Mucosa of descending colon (tissue), 3 donors: ENCODE results near the gene SMAD1. TPM values are rescaled to one million over a fixed set of nuclear protein-coding genes. Genes with fewer than 3 reads are reported as not detected.
A peak's percentile ranks its signal among the peaks of the same experiment; 100 is the strongest.

ENCODE experiments used
- ATAC-seq: fragments of 200-7000 bp; cut with Tn5 transposase; one replicate; pipeline ENCODE4 v1.9.1; 2020; ENCODE audit warnings: mild to moderate bottlenecking, moderate library complexity
- DNase-seq, 3 donors: peaks; one replicate each; pipeline ENCODE4 v3.0.0-alpha.2; 2020
- H3K36me3 ChIP-seq: fragments of 200-600 bp; one replicate; pipeline ENCODE4 v1.8.0; 2021; ENCODE audit warnings: low read depth, mild to moderate bottlenecking
- H3K4me1 ChIP-seq: fragments of 200-600 bp; one replicate; pipeline ENCODE4 v1.8.0; 2021; ENCODE audit warnings: low read depth, mild to moderate bottlenecking
- H3K4me3 ChIP-seq: fragments of 200-600 bp; one replicate; pipeline ENCODE4 v1.8.0; 2021; ENCODE audit warnings: mild to moderate bottlenecking
- H3K9me3 ChIP-seq: fragments of 200-600 bp; one replicate; pipeline ENCODE4 v1.8.0; 2021; ENCODE audit warnings: mild to moderate bottlenecking
- CTCF ChIP-seq: fragments of 200-600 bp; IDR thresholded peaks from one replicate; pipeline ENCODE4 v1.8.0; 2022; ENCODE audit warnings: antibody characterized with exemption, mild to moderate bottlenecking
- intact Hi-C, 2 donors: fragments of 100-400 bp; cut with DNase I in 1 of 2; cut with micrococcal nuclease in 1 of 2; formaldehyde crosslinking; loops; one replicate each; pipeline versions ENCODE4 v1.11.0 to v1.11.1; 2022; cut with DNase I, micrococcal nuclease
- long read RNA-seq, 2 donors: library from polyadenylated mRNA; unstranded; transcript quantifications; one replicate each; pipeline ENCODE4 v2.0.0, GENCODE V29; 2019 to 2021
- total RNA-seq, 3 donors: library from RNA; stranded (reverse); fragmentation: NEBNext Ultra II Directional in 2 of 3; extraction: Animal tissue kit (Norgen Biotek cat#: 25700) in 2 of 3; gene quantifications; one replicate each; pipeline versions ENCODE4 v1.2.1 to v1.2.4, GENCODE V29; 2021 to 2023
- donor health status: DM: no; HTN: no; CAD: no; lungs with moderate emphysema.
- donor health status: DM: no; HTN: no; CAD: no.
- donor health status: DM: no; HTN: yes; CAD: no.

SMAD1 gene
- total RNA-seq = 10 to 100 TPM; 34.9 to 47.4 (median 39.3) TPM
- long read RNA-seq, donor 1, transcript SMAD1-201 (7 exons, 1,966 nt) = major isoform, 11 of 35 reads
- long read RNA-seq, donor 1, partial matches to known transcripts = 6 of 35 reads
- long read RNA-seq, donor 1, other reads (novel, unspliced or antisense) = 16 of 35 reads
- long read RNA-seq, donor 2, partial matches to known transcripts = 2 of 8 reads
- long read RNA-seq, donor 2, other reads (novel, unspliced or antisense) = 3 of 8 reads

DNA sequence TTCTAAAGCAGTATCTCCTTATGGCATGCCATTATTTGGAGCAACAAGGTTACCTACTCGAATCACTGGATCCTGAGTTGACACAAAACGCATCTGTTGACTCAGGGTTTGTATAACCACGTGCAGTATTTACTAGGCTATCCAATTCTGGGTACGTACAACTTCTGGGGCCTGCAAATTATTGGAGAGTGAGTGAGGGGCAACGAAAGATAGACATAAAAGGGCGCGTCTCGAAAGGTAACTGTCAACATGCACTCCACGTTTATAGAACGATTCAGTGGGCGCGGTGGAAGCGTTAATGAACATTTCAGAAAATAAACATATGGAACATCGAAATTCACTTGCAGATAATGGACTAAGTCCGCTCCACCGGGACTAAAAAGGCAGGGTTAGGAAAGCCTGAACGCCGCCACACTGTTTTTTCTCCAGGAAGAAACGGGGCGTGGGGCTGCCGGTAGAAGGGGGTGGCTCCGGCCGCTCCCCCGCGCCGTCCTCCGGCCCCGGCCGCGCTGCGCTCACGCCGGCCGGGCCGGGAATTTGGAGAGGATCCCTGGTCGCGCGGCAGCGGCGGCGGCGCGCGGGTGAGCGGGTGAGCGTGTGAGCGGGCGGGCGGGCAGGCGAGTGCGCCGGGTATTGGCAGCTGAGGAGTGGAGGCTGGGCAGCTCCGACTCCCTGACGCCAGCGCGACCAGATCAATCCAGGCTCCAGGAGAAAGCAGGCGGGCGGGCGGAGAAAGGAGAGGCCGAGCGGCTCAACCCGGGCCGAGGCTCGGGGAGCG is at the start of gene SMAD1:
Gene SMAD1, plus strand, starts transcription at position 690 of the 778 bp plus-strand sequence. CDS start 32,761 bp downstream, outside the sequence.
- peak; percentile 93 for ATAC-seq
- Histone ChIP-seq H3K36me3 (no peaks in the 10 kb centered on the region), H3K4me1 (peaks cover 4% of the 10 kb centered on the region), H3K9me3 (no peaks in the 10 kb centered on the region), H3K4me3 (peak within 1 kb of the TSS; percentile 83)
- peak; percentile 84 to 90 (median 87) for DNase-seq
- intact Hi-C loops = loop anchor here in 1 of 2 donors (10.0 kb wide), 1 partner anchor 63 kb away; no protein-coding TSS in a partner anchor
- no peak for TF ChIP-seq CTCF

DNA sequence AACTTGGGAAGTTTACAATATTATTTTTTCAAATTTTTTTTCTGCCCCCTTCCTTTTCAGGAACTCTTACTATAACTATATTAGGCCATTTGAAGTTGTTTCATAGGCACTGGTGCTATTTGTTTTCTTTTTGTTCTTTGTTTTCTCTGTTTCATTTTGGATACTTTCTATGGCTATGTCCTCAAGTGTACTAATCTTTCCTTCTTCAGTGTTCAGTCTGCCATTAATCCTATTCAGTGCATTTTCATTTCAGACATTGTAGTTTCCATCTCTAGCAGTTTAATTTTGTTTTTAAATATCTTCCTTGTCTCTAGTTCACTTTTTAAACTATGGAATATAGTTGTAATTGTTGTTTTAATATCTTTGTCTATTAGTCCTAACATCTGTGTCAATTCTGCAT is 48.0 kb upstream of the SMAD1 start:
- Histone ChIP-seq H3K4me1 (no peaks in the 10 kb centered on the region), H3K4me3 (no peak overlapping the region), H3K9me3 (no peaks in the 10 kb centered on the region), H3K36me3 (no peaks in the 10 kb centered on the region)
- DNase-seq = no peak
- intact Hi-C loops = no loop called here
- TF ChIP-seq CTCF = no peak
- no peak for ATAC-seq

DNA sequence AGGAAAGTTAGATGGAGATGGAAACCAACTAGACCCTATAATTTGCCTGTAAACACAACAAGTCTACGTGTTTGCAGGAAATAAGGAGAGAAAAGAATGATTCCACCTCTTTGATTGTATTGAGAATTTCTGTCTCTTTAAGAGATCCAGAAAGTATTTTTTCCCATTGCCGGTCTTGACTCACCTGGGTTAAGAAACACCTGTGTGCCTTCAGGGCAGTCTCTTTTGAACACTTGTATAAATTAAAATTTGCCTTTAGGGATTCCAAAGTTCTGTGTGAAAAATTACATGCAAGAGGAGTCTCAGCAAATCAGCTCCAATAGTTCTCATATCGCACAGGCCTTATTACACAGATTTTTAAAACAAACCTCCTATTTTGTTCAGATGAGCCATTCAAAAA is 46.0 kb upstream of the SMAD1 start:
- ATAC-seq (no peak), DNase-seq (no peak)
- Histone ChIP-seq H3K36me3 (no peaks in the 10 kb centered on the region), H3K9me3 (no peaks in the 10 kb centered on the region), H3K4me3 (no peak overlapping the region), H3K4me1 (no peaks in the 10 kb centered on the region)
- intact Hi-C loops = no loop called here
- no peak for TF ChIP-seq CTCF

DNA sequence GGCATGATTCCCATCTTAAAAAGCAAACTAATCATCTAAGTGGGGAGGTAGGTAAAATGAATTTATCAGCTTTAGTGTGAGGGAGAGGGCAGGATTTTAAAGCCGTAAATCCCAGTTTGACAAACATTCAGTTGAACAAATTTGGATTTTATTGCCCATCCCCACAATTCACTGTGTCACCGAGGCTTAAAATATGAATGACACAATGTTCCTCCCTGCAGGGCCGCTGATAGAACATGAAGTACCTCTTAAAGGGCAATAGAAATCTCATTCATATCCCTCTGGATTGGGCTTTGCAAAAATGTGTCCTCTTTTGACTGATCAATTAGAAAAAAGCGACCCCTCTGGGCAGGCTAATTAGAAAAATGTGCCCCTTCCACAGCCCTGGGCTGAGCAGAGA is 45.5 kb upstream of the SMAD1 start:
- Histone ChIP-seq H3K9me3 (no peaks in the 10 kb centered on the region), H3K36me3 (no peaks in the 10 kb centered on the region), H3K4me1 (no peaks in the 10 kb centered on the region), H3K4me3 (no peak overlapping the region)
- ATAC-seq = no peak
- TF ChIP-seq CTCF = no peak
- intact Hi-C loops = no loop called here
- no peak for DNase-seq

- no peak overlapping the region for H3K4me3 ChIP-seq
- no peaks in the 10 kb centered on the region for H3K36me3 ChIP-seq
- intact Hi-C loops = no loop called here
- no peaks in the 10 kb centered on the region for H3K9me3 ChIP-seq
- ATAC-seq (no peak), DNase-seq (no peak)
- no peak for TF ChIP-seq CTCF
- H3K4me1 ChIP-seq = no peaks in the 10 kb centered on the region
Observed at GRCh38 chr4:145436796-145437195, 44.9 kb upstream of the SMAD1 start.
